Measurements from ENCODE around the gene MAN1B1.

MAN1B1 gene

GRCh38 chr9:137097761-137098462 lies 11.1 kb downstream of the MAN1B1 start:
- H3K36me3 Mint-ChIP-seq (ENCODE audit: low read depth): peaks cover 17% of the 10 kb centered on the region
- no peaks in the 10 kb centered on the region for H3K4me1 Mint-ChIP-seq
- no peak for TF ChIP-seq CTCF (IDR thresholded peaks at IDR 0.05; ENCODE audit: unreplicated experiment in 3 of 3)
- no peaks in the 10 kb centered on the region for H3K9me3 Mint-ChIP-seq
- H3K27ac Mint-ChIP-seq: no peak overlapping the region
- no peak overlapping the region for H3K4me3 Mint-ChIP-seq
- no peaks in the 10 kb centered on the region for H3K27me3 Mint-ChIP-seq (ENCODE audit: low read depth)

GRCh38 chr9:137099231-137099630 lies 12.4 kb downstream of the MAN1B1 start:
- no peak overlapping the region for H3K27ac Mint-ChIP-seq
- peaks cover 13% of the 10 kb centered on the region for H3K36me3 Mint-ChIP-seq (ENCODE audit: low read depth)
- H3K27me3 Mint-ChIP-seq (ENCODE audit: low read depth): no peaks in the 10 kb centered on the region
- no peaks in the 10 kb centered on the region for H3K4me1 Mint-ChIP-seq
- no peak overlapping the region for H3K4me3 Mint-ChIP-seq
- no peaks in the 10 kb centered on the region for H3K9me3 Mint-ChIP-seq
- TF ChIP-seq CTCF (IDR thresholded peaks at IDR 0.05; ENCODE audit: unreplicated experiment in 3 of 3): no peak

GRCh38 chr9:137103206-137103999 lies 16.6 kb downstream of the MAN1B1 start:
- H3K4me3 Mint-ChIP-seq: no peak overlapping the region
- no peaks in the 10 kb centered on the region for H3K27me3 Mint-ChIP-seq (ENCODE audit: low read depth)
- no peaks in the 10 kb centered on the region for H3K9me3 Mint-ChIP-seq
- no peak overlapping the region for H3K27ac Mint-ChIP-seq
- H3K36me3 Mint-ChIP-seq (ENCODE audit: low read depth): peaks cover 10% of the 10 kb centered on the region
- TF ChIP-seq CTCF (IDR thresholded peaks at IDR 0.05; ENCODE audit: unreplicated experiment in 3 of 3): no peak
- H3K4me1 Mint-ChIP-seq: no peaks in the 10 kb centered on the region

GRCh38 chr9:137105814-137106661 lies 19.3 kb downstream of the MAN1B1 start:
- Mint-ChIP-seq H3K9me3 (no peaks in the 10 kb centered on the region), H3K27ac (no peak overlapping the region), H3K4me1 (no peaks in the 10 kb centered on the region), H3K4me3 (no peak overlapping the region), H3K36me3 (ENCODE audit: low read depth) (peaks cover 10% of the 10 kb centered on the region), H3K27me3 (ENCODE audit: low read depth) (peaks cover 4% of the 10 kb centered on the region)
- TF ChIP-seq CTCF (IDR thresholded peaks at IDR 0.05; ENCODE audit: unreplicated experiment in 3 of 3): no peak

- Mint-ChIP-seq H3K27me3 (ENCODE audit: low read depth) (peaks cover 4% of the 10 kb centered on the region), H3K36me3 (ENCODE audit: low read depth) (peaks cover 10% of the 10 kb centered on the region)
Observed at GRCh38 chr9:137106662-137107250, 20.0 kb downstream of the MAN1B1 start.

More at GRCh38 chr9:137106662-137107250, 20.0 kb downstream of the MAN1B1 start:
- Mint-ChIP-seq H3K27ac (no peak overlapping the region), H3K9me3 (no peaks in the 10 kb centered on the region), H3K4me3 (no peak overlapping the region), H3K4me1 (no peaks in the 10 kb centered on the region)
- TF ChIP-seq CTCF (IDR thresholded peaks at IDR 0.05; ENCODE audit: unreplicated experiment in 3 of 3): no peak

All from nephron (organoid).